Measurements from ENCODE around the gene CXCL14.

DNA sequence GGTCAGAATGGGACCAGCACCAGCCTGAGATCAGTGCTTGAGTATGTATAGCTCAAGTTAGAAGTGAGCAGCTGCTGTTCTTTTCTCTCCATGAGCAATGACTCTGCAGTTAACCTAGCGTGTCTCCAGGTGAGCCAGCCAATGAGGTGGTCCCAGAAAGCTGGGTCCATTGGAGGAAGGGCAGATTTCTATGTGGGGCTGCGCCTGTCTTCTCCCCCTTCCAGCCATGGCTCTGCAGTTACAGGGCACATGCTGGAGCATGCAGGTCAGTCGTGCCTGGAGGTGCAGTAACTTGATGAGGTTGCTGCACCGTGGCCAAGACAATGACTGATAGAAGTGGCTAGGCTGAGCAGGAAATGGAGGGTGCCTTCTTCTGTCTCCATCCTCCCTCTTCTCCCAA lies 29.6 kb upstream of the CXCL14 start:
- no peak for TF ChIP-seq POLR2AphosphoS5 (IDR thresholded peaks at IDR 0.05)
- no peak for TF ChIP-seq CTCF (IDR thresholded peaks at IDR 0.05)
- no peak for TF ChIP-seq POLR2A (IDR thresholded peaks at IDR 0.05)
- TF ChIP-seq EP300 (IDR thresholded peaks at IDR 0.05), result no peak
